Stimulated activated CD8-positive, alpha-beta memory T cell treated with anti-CD3 and anti-CD28 coated beads, Interleukin-15, amount 100 ng/mL, for 24 hours (primary cell): ENCODE data around the gene PRDX5.
"Not testable (repeated sequence)": the region's sequence is repeated elsewhere in the genome, so short reads cannot be mapped to it uniquely, and the experiment has no call there.

Experiments used
- DNase-seq: peaks from one replicate; pipeline ENCODE4 v3.0.0-alpha.2; 2020; ENCODE audit warnings: low read depth

PRDX5 gene

DNA sequence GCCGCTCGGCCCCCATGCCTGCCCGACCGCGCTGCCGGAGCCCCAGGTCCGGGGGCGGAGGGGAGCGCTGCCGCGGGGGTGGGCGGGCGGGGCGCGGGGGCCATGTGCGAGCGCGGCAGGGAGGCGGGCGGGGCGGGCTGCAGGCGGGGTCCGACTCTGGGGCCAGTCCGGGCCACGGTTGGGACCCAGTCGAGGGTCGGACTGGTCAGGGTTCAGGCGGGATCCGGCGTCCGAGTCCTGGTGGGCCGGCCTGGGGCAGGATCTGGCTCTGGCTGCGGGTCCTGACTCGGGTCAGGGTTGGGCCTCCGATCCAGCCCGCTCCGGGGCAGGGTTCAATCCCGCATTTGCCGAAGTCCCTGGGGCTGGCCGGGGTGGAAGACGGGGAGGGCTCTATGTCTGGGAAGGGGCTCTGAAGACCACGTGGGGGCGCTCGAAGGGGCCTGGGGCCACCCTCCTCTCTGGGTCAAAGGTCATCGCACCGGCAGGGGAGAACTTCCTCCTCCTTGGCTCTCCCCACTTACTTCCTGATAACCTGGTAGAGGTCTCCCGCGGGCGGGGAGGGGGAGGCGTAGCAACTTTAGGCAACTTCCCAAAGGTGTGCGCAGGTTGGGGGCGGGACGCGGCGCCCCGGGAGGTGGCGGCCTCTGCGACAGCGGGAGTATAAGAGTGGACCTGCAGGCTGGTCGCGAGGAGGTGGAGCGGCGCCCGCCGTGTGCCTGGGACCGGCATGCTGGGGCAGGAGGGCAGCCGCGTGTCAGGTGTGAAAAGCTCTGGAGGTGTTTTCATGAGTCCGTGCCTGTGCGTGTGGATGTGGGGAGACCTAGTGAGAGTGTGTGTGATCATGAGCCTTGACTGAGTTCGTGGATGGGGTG lies 12.0 kb upstream of the PRDX5 start:
- peak; percentile 29 for DNase-seq

DNA sequence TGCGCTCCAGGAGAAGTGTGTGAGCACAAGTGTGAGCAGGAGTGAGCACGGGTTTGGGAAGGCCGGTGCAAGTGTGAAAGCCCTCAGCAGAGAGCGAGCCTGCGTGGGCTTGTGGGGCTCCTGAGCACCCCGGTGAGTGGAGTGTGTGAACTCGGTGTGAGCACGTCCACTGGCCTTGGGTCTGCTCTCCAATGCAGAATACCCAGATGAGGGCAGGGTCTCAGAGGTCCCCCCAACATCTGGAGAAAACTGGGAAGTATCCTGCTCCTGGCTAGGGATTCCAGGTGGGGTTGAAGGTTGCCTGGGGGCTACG lies 11.4 kb upstream of the PRDX5 start:
- no peak for DNase-seq

- no peak for DNase-seq
Observed at GRCh38 chr11:64306876-64307622, 10.9 kb upstream of the PRDX5 start.

DNA sequence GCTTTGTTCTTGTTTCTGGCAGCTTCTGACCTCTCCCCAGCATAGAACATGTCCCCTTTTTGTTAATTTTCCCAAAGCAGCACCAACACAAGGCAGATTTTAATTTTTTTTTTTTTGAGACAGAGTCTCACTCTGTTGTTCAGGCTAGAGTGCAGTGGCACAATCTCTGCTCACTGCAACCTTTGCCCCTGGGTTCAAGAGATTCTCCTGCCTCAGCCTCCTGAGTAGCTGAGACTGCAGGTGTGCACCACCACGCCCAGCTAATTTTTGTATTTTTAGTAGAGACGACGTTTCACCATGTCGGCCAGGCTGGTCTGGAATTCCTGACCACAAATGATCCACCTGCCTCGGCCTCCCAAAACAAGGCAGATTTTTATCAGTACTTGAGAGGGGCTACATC lies 10.1 kb upstream of the PRDX5 start:
- DNase-seq, result not testable (repeated sequence)

DNA sequence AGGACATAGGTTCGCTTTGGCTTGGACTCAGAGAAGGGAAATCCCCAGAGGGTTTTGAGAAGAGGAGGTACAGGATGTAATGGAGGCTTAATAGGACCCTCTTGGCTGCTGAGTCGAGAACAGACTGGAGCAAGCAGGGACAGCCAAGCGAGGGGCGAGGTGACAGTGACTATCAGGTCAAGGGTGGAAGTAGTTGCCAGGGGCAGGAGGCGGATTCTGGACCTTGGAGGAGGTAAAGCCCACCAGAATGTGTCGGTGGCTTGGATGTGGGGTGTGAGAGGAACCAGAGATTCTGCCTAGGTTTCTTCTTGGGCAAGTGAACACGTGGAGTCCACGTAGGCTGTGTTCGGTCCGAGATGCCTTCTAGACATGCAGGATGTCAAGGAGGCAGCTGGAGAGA lies 5.0 kb upstream of the PRDX5 start:
- DNase-seq, result no peak

DNA sequence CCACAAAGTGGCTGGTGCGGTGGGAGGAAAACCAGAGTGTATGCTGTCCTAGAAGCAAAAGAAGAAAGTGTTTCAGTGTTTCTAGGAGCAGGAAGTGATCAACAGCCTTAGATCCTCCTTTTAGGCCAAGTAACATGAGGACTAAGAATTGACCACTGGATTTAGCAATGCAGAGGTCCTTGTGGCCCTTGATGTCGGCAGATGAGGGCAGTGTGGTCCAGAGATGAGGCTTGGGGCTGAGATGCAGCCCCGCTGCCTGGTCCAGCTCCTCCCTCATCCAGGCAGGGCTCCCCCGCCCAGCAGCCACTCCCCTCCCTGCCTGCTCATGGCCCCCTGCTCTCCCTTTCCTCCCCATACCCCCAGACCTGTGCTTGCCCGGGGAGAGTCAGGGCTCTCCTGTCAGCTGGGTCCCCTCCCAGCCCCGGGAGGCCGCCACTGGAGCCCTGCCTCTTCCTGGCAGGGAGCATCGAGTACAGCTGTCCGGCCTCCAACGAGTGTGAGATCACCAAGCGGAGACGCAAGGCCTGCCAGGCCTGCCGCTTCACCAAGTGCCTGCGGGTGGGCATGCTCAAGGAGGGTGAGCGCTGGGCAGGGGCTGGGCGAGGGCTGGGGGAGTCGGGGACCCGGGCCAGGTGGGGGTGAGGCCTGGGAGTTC lies 4.3 kb upstream of the PRDX5 start:
- DNase-seq, result no peak

DNA sequence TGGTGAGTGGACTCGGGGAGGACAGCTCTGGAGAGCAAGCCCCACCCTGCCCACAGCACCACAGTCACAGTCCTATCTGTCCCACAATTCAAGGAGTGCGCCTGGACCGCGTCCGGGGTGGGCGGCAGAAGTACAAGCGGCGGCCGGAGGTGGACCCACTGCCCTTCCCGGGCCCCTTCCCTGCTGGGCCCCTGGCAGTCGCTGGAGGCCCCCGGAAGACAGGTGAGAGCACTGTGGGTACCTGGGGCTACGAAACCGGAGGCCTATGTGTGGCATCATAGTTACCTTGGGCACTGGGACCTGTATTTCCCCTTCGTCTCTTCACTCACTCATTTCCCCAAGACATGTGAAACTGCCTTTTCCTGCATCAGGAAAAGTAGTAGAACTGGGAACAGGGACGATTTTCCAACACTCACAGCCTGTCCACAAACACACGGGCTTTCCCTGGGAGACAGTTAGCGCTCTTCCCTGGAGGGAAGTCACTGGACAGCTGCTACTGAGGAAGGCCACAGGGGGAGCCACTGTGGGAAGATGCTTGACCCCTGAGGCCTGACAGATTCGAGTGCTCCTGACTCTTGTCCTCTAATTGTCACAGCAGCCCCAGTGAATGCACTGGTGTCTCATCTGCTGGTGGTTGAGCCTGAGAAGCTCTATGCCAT lies 3.6 kb upstream of the PRDX5 start:
- DNase-seq, result no peak

- no peak for DNase-seq
Observed at GRCh38 chr11:64314805-64315561, 2.9 kb upstream of the PRDX5 start.

GRCh38 chr11:64315667-64316526 lies 2.0 kb upstream of the PRDX5 start:
- DNase-seq, result not testable (repeated sequence)

- DNase-seq, result no peak
Observed at GRCh38 chr11:64316672-64317324, 1.1 kb upstream of the PRDX5 start.

DNA sequence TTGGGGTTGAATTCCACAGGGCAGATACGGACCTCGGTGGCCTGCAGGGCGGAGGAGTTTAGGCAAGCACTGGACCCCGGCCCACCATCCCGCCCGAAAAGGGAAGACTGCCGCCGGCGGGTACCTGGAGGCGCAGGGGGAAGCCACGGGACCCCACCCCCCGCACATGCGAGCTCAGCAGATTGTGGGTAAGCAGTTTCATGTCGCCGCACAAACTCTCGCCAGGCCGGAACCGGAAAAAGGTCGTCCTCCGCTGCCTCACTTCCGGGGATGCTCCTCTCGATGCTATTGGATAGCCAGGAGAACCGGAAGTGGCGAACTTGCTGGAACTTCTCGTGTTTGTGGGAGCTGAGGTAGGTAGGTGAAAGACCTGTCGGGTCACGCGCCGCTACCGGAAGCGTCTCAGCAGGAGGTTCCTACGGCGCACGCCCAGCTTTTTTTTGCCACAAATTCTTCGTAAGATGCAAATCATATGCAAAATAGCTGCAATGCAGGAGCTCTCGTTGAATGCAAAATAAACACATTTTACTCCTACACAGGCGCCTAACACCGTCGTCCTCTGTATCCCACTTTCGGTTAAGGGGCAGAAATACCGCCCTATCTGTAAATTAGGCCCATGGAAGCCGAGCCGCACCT lies 478 bp upstream of the PRDX5 start, which contains the start of gene TRMT112:
TSS of gene TRMT112 (minus strand) at position 235 of the 636 bp plus-strand sequence. CDS start at position 202, 33 bp downstream.
- DNase-seq, result peak; percentile 85

- no peak for DNase-seq
Observed at GRCh38 chr11:64318766-64319761, 1.1 kb downstream of the PRDX5 start.

DNA sequence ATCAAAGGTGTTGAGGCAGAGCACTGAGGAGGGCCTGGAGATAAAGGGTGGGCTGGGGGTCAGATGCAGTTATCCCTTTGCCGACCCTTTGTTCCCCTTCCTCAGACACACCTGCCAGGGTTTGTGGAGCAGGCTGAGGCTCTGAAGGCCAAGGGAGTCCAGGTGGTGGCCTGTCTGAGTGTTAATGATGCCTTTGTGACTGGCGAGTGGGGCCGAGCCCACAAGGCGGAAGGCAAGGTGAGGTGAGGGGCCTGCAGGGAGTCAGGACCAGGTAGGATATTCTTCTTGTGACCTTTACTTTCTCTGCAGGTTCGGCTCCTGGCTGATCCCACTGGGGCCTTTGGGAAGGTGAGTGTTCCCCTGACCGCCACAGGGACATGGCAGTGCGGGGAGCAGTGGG lies 2.6 kb downstream of the PRDX5 start:
- DNase-seq, result no peak

- DNase-seq, result no peak
Observed at GRCh38 chr11:64321026-64321425, 3.1 kb downstream of the PRDX5 start.

GRCh38 chr11:64321533-64321932 lies 3.6 kb downstream of the PRDX5 start:
- no peak for DNase-seq

DNA sequence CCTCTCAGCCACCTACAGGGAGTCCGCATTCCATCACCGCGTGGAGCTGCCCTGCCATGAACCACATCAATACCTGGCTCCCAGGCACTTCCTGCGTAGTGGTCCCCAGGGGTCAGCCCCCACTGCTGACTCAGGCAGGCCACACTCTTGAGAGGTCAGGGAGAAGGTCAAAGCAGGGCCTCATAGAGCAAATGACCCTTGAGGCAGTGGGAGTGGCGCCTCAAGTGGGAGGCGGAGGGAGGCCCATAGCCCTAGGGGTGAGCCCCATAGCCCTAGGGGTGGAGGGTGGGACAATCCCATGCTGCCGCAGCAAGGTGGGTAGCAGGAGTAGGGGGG lies 5.0 kb downstream of the PRDX5 start:
- DNase-seq, result no peak

GRCh38 chr11:64323373-64323772 lies 5.5 kb downstream of the PRDX5 start:
- DNase-seq, result no peak

GRCh38 chr11:64323984-64324383 lies 6.1 kb downstream of the PRDX5 start:
- DNase-seq, result not testable (repeated sequence)
